Activated B cell treated with CpG ODN at 0.5 μM for 24 hours (primary cell): ENCODE measurements around the gene MBTD1. TPM values are rescaled to one million over a fixed set of nuclear protein-coding genes. Genes with fewer than 3 reads are reported as not detected.

Source experiments
- ATAC-seq: fragments of 200-7000 bp; cut with Tn5 transposase; one replicate; pipeline ENCODE4 v1.10.0; 2021; ENCODE audit warnings: low read depth, mild to moderate bottlenecking, moderate library complexity
- CTCF ChIA-PET: fragments of 350-600 bp; sonication (Branson Sonifier 250); formaldehyde crosslinking; loops from one replicate; lab custom pipeline; 2021; ENCODE audit warnings: antibody characterized with exemption; lab: Charles Lee
- POLR2A ChIA-PET: fragments of 350-600 bp; sonication (Branson Sonifier 250); formaldehyde crosslinking; loops from one replicate; lab custom pipeline; 2021; ENCODE audit warnings: antibody characterized with exemption; lab: Charles Lee
- DNase-seq: peaks from one replicate; pipeline ENCODE4 v3.0.0; 2022
- H3K27ac Mint-ChIP-seq: one replicate; pipeline ENCODE4 v1.8.0; 2020; ENCODE audit warnings: mixed read lengths
- H3K27me3 Mint-ChIP-seq: one replicate; pipeline ENCODE4 v1.8.0; 2021; ENCODE audit warnings: mixed read lengths
- H3K36me3 Mint-ChIP-seq: one replicate; pipeline ENCODE4 v1.8.0; 2021; ENCODE audit warnings: low read depth, mixed read lengths
- H3K4me1 Mint-ChIP-seq: one replicate; pipeline ENCODE4 v1.8.0; 2021; ENCODE audit warnings: mixed read lengths
- H3K4me3 Mint-ChIP-seq: one replicate; pipeline ENCODE4 v1.8.0; 2020; ENCODE audit warnings: mild to moderate bottlenecking, mixed read lengths
- H3K9me3 Mint-ChIP-seq: one replicate; pipeline ENCODE4 v1.8.0; 2020; ENCODE audit warnings: mixed read lengths
- CTCF ChIP-seq: fragments of 200-600 bp; IDR thresholded peaks from one replicate; pipeline ENCODE4 v1.8.0; 2022; ENCODE audit warnings: antibody characterized with exemption, mild to moderate bottlenecking
- intact Hi-C: fragments of 100-400 bp; cut with micrococcal nuclease; formaldehyde crosslinking; loops from one replicate; pipeline ENCODE4 v1.15.1; 2024
- total RNA-seq: library from RNA; stranded (reverse); gene quantifications from 2 replicates; pipeline ENCODE4 v1.2.3, GENCODE V29; 2022

The MBTD1 gene
- total RNA-seq, 1 donor from 2014 or later: 23.6 TPM

DNA sequence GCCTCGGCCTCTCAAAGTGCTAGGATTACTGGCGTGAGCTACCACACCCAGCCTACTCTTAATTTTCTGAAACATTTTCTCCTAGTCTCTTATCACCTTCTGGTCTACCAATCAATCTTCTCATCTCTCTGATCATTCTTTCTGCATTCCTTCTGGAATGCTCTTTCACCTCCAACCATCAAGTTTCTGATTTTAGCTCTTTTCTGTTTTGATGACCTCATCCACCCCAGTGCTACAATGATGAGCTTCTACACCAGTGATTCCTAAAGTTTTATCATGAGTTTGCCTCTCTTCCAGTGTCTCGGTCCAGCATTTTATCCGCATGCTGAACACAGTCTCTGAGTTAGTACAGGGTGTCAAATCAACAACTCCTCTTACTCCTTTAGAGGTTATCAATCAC is 62.1 kb downstream of the MBTD1 start:
- ChIA-PET CTCF (no interaction called here), POLR2A (no interaction called here)
- H3K4me1 Mint-ChIP-seq: no peaks in the 10 kb centered on the region

DNA sequence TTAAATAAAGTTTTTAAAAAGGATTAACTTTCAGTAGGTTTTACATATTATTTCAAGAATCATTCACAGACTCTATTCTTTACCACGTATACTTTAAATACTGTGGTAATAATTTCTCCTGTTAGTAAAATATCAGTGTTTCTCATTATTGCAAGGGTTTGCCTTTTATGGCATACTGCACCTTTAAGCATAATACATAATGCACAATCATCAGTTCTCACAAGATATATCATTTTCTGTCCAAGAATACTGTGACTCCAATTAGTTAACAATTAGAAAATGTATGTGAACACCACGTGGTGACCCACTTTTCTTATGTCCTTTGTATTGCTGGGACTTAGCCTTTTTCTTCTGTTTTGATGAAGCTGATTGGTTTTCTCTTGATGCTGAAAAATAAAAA is 68.0 kb downstream of the MBTD1 start:
- POLR2A ChIA-PET: no interaction called here
- ATAC-seq (no peak), DNase-seq (no peak)
- H3K36me3 Mint-ChIP-seq: peaks cover 57% of the 10 kb centered on the region
- CTCF ChIA-PET: no interaction called here
- no peaks in the 10 kb centered on the region for H3K4me1 Mint-ChIP-seq
- no peak overlapping the region for H3K4me3 Mint-ChIP-seq
- intact Hi-C loops: no loop called here
- H3K27ac Mint-ChIP-seq: no peak overlapping the region
- TF ChIP-seq CTCF: no peak
- H3K27me3 Mint-ChIP-seq: no peaks in the 10 kb centered on the region
- no peaks in the 10 kb centered on the region for H3K9me3 Mint-ChIP-seq

More for the DNA sequence above, 62.1 kb downstream of the MBTD1 start:
- Mint-ChIP-seq H3K4me3 (no peak overlapping the region), H3K27ac (no peak overlapping the region), H3K36me3 (peaks cover 66% of the 10 kb centered on the region), H3K9me3 (no peaks in the 10 kb centered on the region), H3K27me3 (no peaks in the 10 kb centered on the region)
- intact Hi-C loops: no loop called here
- DNase-seq: no peak
- no peak for TF ChIP-seq CTCF
- ATAC-seq: no peak

DNA sequence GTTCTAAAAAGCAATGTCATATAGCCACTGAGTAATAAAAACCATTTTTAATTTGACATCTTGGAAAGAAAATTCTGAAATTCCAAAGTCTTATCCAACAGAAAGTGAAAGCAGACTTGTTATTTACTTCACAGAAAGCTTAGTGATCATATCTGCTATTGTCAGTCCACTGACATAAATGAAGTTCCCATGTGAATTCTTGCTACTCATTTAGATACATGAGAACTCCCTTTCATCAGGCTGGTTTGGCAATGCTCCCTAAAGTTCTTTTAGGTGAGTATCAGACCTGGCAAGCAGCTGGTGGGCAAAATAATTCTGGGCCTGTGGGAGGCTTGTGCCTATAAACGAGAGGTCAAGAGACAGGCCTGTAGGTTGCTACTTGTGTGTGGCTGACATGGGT is 70.2 kb downstream of the MBTD1 start:
- H3K9me3 Mint-ChIP-seq: no peaks in the 10 kb centered on the region
- H3K4me1 Mint-ChIP-seq: no peaks in the 10 kb centered on the region
- DNase-seq: no peak
- H3K36me3 Mint-ChIP-seq: peaks cover 67% of the 10 kb centered on the region
- no peaks in the 10 kb centered on the region for H3K27me3 Mint-ChIP-seq
- ChIA-PET CTCF (no interaction called here), POLR2A (interaction anchor here (0.6 kb wide), 1 partner anchor 13 kb away, joined by 8 read pairs; no protein-coding TSS in a partner anchor)
- H3K4me3 Mint-ChIP-seq: no peak overlapping the region
- TF ChIP-seq CTCF: no peak
- intact Hi-C loops: no loop called here
- no peak for ATAC-seq
- no peak overlapping the region for H3K27ac Mint-ChIP-seq

DNA sequence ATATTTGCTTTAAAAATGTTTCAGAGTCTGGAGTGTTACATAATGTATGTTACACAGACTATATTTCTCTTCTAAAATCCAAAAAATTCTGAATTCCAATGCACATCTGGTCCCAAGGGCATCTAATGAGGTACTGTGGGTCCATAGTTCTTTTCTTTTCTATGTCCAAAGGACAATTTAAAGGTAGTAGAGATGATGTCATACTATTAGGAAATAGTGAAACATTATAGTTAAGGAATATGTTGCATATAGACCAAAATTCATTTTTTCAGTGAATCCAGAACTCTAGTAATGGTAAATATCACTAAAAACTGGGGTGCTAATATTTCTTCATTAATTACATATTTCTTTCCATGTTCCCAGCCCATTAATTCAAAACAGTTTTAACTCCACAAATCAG is 70.7 kb downstream of the MBTD1 start:
- intact Hi-C loops: no loop called here
- TF ChIP-seq CTCF: no peak
- no peak for ATAC-seq
- H3K27me3 Mint-ChIP-seq: no peaks in the 10 kb centered on the region
- no peak overlapping the region for H3K4me3 Mint-ChIP-seq
- H3K27ac Mint-ChIP-seq: no peak overlapping the region
- H3K9me3 Mint-ChIP-seq: no peaks in the 10 kb centered on the region
- CTCF ChIA-PET: no interaction called here
- POLR2A ChIA-PET: no interaction called here
- no peaks in the 10 kb centered on the region for H3K4me1 Mint-ChIP-seq
- DNase-seq: no peak
- H3K36me3 Mint-ChIP-seq: peaks cover 69% of the 10 kb centered on the region

DNA sequence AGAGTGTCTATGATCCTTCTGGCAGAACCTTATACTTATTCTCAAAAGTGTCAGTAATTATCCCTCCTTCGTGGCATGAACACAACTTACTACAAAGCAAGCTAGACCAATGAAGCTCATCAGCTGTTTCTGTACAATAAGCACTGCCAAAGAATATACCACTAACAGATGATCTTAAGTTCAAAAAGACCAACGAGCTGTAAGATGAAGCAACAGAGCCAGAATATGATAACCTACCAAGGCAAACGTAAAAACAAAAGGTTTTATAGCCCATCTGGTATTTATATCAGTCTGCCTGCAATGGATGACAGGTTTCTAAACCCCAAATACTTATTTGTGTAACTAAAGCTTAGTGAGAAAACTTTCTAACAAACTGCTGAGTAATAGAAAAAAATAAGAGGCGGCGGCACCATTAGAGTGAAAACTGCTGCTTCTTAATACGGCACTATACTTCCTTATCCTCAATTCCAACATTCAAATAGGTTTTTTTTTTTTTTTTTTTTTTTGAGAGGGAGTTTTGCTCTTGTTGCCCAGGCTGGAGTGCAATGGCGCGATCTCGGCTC is 71.5 kb downstream of the MBTD1 start:
- DNase-seq (no peak), ATAC-seq (no peak)
- no peak for TF ChIP-seq CTCF
- Mint-ChIP-seq H3K36me3 (peaks cover 69% of the 10 kb centered on the region), H3K27me3 (no peaks in the 10 kb centered on the region), H3K9me3 (no peaks in the 10 kb centered on the region), H3K4me1 (no peaks in the 10 kb centered on the region), H3K27ac (no peak overlapping the region), H3K4me3 (no peak overlapping the region)
- intact Hi-C loops: no loop called here
- CTCF ChIA-PET: no interaction called here
- POLR2A ChIA-PET: interaction anchor here (0.6 kb wide), 1 partner anchor 76 kb away, joined by 3 read pairs; no protein-coding TSS in a partner anchor
